ENCODE data around the gene CTNNBL1.

DNA sequence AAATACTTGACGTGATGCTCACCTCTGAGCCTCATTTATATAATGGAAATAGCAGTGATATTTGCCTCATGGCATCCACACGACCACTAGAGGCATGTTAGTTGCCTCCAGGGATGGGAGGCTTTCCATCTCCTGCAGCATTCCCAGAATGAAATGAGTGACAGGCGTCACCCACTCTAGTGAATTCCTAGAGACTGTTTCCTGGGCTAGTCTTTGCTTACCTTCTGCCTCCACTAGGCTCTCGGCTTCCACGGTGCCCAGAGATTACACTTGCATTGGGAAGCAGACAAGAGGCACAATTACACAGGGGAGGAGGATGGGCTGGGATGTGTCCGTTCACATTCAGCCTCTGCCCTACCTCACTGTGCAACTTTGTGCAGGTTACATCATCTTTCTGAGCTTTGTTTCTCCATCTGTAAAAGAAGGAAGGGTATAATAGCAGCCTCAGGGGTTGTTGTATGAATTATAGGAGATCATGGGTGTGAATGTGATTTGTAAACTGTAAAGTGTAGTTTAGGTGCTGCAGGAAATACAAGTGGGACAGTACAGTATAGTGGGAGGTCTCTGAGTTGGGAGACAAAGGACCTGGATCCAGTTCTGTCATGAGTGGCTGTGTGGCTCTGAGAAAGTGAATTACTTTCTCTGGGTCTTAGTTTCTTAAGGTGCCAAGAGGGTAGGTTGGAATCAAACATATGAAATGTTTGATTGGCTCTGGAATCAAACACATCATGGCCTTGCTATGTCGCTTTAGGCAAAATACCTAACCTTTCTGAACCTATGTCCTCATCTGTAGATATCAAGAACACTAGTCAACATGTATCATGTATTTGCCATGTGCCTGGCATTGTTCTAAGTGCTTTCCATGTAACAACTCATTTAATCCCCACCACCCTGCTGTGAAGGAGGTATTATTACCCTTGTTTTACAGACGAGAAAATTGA, 205.5 kb downstream of the CTNNBL1 start:
- no peak for TF ChIP-seq CTCF (IDR thresholded peaks at IDR 0.05)
- no peak for TF ChIP-seq POLR2A (IDR thresholded peaks at IDR 0.05)
